Measurements from ENCODE around the gene RPL29.

DNA sequence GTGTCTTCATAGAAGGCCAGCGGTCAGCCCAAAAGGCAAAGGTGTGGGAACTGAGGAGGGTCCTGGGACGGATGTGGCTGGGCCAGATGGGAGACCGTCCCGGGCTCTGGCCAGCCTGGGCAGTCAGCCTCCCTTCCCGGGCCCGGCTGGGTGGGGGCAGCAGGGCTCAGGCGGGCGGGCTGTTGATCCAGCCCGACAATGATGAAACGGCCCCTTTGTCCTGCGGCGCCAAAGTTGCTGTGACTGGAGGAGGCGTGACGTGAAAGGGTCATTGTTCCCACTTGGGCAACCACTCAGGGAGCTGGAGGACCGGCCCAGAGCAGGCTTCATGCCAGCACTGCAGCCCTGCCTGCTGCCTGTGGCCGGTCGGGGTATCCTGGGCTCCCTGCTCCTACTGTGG, 44.2 kb upstream of the RPL29 start:
- TF ChIP-seq YY1 (IDR thresholded peaks at IDR 0.05; ENCODE audit: insufficient read depth, insufficient read length) (no peak), ZNF274 (IDR thresholded peaks at IDR 0.05; ENCODE audit: low read depth, low read length) (no peak)

Measured in NT2/D1 (cell line).